NK-92 treated with Interleukin-12 subunit alpha and Interleukin-12 subunit beta, amount 100 ng/mL, for 24 hours (cell line): ENCODE measurements around the gene KCNJ16.

ENCODE experiments used
- DNase-seq: peaks from one replicate; lab custom pipeline; 2025; lab: John Stamatoyannopoulos, UW

The KCNJ16 gene

GRCh38 chr17:70128727-70129238 lies 53.8 kb downstream of the KCNJ16 start:
- DNase-seq: no peak

GRCh38 chr17:70130289-70130688 lies 55.3 kb downstream of the KCNJ16 start:
- no peak for DNase-seq

- no peak for DNase-seq
Measured at GRCh38 chr17:70132505-70132904, 57.5 kb downstream of the KCNJ16 start.

GRCh38 chr17:70134042-70134441 lies 59.0 kb downstream of the KCNJ16 start:
- no peak for DNase-seq

GRCh38 chr17:70134777-70135176 lies 59.8 kb downstream of the KCNJ16 start:
- DNase-seq: no peak

- no peak for DNase-seq
Measured at GRCh38 chr17:70136131-70136530, 61.1 kb downstream of the KCNJ16 start.

GRCh38 chr17:70137451-70138230 lies 62.6 kb downstream of the KCNJ16 start:
- no peak for DNase-seq

GRCh38 chr17:70138291-70138865 lies 63.4 kb downstream of the KCNJ16 start:
- DNase-seq: no peak

- DNase-seq: no peak
Measured at GRCh38 chr17:70139449-70139993, 64.5 kb downstream of the KCNJ16 start.

- no peak for DNase-seq
Measured at GRCh38 chr17:70144260-70144846, 69.3 kb downstream of the KCNJ16 start.

- no peak for DNase-seq
Measured at GRCh38 chr17:70153210-70153609, 78.2 kb downstream of the KCNJ16 start.

- no peak for DNase-seq
Measured at GRCh38 chr17:70157151-70157550, 82.1 kb downstream of the KCNJ16 start.

- DNase-seq: no peak
Measured at GRCh38 chr17:70158180-70158579, 83.2 kb downstream of the KCNJ16 start.

- DNase-seq: no peak
Measured at GRCh38 chr17:70158591-70158990, 83.6 kb downstream of the KCNJ16 start.

- DNase-seq: no peak
Measured at GRCh38 chr17:70159980-70160379, 85.0 kb downstream of the KCNJ16 start.

- DNase-seq: no peak
Measured at GRCh38 chr17:70161519-70161918, 86.5 kb downstream of the KCNJ16 start.

GRCh38 chr17:70165383-70165782 lies 90.4 kb downstream of the KCNJ16 start:
- DNase-seq: no peak

- DNase-seq: no peak
Measured at GRCh38 chr17:70166615-70167014, 91.6 kb downstream of the KCNJ16 start.

GRCh38 chr17:70168044-70168976 lies 93.3 kb downstream of the KCNJ16 start:
- no peak for DNase-seq

GRCh38 chr17:70168977-70169708 lies 94.1 kb downstream of the KCNJ16 start, which contains the start of gene KCNJ2:
Gene KCNJ2 (plus strand): TSS chr17:70169532. CDS start chr17:70175040, 5,508 bp downstream.
- no peak for DNase-seq
